Measurements from ENCODE around the gene FBXL13. TPM values are rescaled to one million over a fixed set of nuclear protein-coding genes. Genes with fewer than 3 reads are reported as not detected.

The FBXL13 gene
- total RNA-seq, 1 donor from 2014 or later = 0.98 TPM

- H3K27ac ChIP-seq = peak overlapping the region; percentile 20
- peaks cover 38% of the 10 kb centered on the region for H3K4me1 ChIP-seq
- H3K9me3 ChIP-seq = no peaks in the 10 kb centered on the region
- H3K27me3 ChIP-seq = no peaks in the 10 kb centered on the region
- no peaks in the 10 kb centered on the region for H3K36me3 ChIP-seq
- no peak for DNase-seq (ENCODE audit: extremely low spot score in 2 of 2)
- TF ChIP-seq CTCF (IDR thresholded peaks at IDR 0.05) (no peak), POLR2A (IDR thresholded peaks at IDR 0.05) (no peak), POLR2AphosphoS5 (IDR thresholded peaks at IDR 0.05; ENCODE audit: insufficient read depth in 1 of 2, low read depth in 1 of 2) (no peak)
- intact Hi-C loops (cut with DNase I) = no loop called here
- H3K4me3 ChIP-seq = no peak overlapping the region
Measured at GRCh38 chr7:102890971-102891692, 183.5 kb downstream of the FBXL13 start.

GRCh38 chr7:102890292-102890970, 184.2 kb downstream of the FBXL13 start:
- Histone ChIP-seq H3K4me3 (no peak overlapping the region), H3K27me3 (no peaks in the 10 kb centered on the region), H3K27ac (no peak overlapping the region), H3K9me3 (no peaks in the 10 kb centered on the region), H3K36me3 (no peaks in the 10 kb centered on the region), H3K4me1 (peaks cover 33% of the 10 kb centered on the region)
- TF ChIP-seq CTCF (IDR thresholded peaks at IDR 0.05) (no peak), POLR2A (IDR thresholded peaks at IDR 0.05) (no peak), POLR2AphosphoS5 (IDR thresholded peaks at IDR 0.05; ENCODE audit: insufficient read depth in 1 of 2, low read depth in 1 of 2) (no peak)
- no peak for DNase-seq (ENCODE audit: extremely low spot score in 2 of 2)
- intact Hi-C loops (cut with DNase I) = no loop called here

GRCh38 chr7:102889851-102890250, 184.7 kb downstream of the FBXL13 start:
- no peak for DNase-seq (ENCODE audit: extremely low spot score in 2 of 2)
- intact Hi-C loops (cut with DNase I) = no loop called here
- Histone ChIP-seq H3K36me3 (no peaks in the 10 kb centered on the region), H3K27ac (no peak overlapping the region), H3K4me1 (peaks cover 28% of the 10 kb centered on the region), H3K4me3 (no peak overlapping the region), H3K9me3 (no peaks in the 10 kb centered on the region), H3K27me3 (no peaks in the 10 kb centered on the region)
- TF ChIP-seq POLR2A (IDR thresholded peaks at IDR 0.05) (no peak), POLR2AphosphoS5 (IDR thresholded peaks at IDR 0.05; ENCODE audit: insufficient read depth in 1 of 2, low read depth in 1 of 2) (no peak), CTCF (IDR thresholded peaks at IDR 0.05) (no peak)

DNA sequence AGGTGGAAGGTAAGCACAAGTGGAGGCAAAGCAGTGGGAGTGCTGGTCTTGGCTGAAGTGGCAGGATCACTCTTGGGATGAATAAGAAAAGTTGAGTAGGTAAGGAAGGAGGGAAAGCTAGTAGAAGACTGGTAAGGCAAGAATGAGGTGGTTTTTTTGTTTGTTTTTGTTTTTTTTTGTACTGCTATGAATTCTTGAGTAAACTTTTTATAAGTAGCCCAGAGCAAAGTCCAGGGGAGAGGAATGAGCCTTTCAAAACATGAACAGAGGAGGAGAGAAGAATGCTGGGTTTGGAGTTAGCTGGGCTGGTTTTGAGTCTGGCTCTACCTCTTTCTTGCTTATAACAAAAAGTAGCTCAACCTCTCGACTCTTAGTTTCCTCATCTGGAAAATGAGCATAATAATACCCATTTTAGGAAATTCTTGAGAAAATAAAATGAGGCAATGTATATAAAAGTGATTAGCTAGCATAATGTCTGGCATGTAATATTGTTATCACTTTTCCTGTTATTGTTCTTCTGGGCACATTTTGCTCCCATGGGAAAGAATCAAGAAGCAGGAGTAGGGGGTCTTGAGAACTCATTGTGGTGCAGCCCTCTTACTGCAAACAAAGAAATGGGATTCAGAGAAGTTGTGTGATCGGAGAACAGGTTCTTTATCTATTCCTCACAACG, 185.9 kb downstream of the FBXL13 start:
- Histone ChIP-seq H3K9me3 (no peaks in the 10 kb centered on the region), H3K4me1 (peaks cover 28% of the 10 kb centered on the region), H3K27me3 (no peaks in the 10 kb centered on the region), H3K27ac (no peak overlapping the region), H3K4me3 (no peak overlapping the region), H3K36me3 (no peaks in the 10 kb centered on the region)
- TF ChIP-seq POLR2AphosphoS5 (IDR thresholded peaks at IDR 0.05; ENCODE audit: insufficient read depth in 1 of 2, low read depth in 1 of 2) (no peak), CTCF (IDR thresholded peaks at IDR 0.05) (no peak), POLR2A (IDR thresholded peaks at IDR 0.05) (no peak)
- intact Hi-C loops (cut with DNase I) = no loop called here
- DNase-seq (ENCODE audit: extremely low spot score in 2 of 2) = no peak

All from vagina (tissue), 2 donors.